Activated CD8-positive, alpha-beta memory T cell treated with anti-CD3 and anti-CD28 coated beads for 1 hour (primary cell): ENCODE data around the gene NREP.
"Not testable (repeated sequence)": the region's sequence is repeated elsewhere in the genome, so short reads cannot be mapped to it uniquely, and the experiment has no call there.

Source experiments
- DNase-seq, 2 donors: peaks; one replicate each; pipeline ENCODE4 v3.0.0-alpha.2; 2020; ENCODE audit warnings: low read depth in 1 of 2; ENCODE audit errors: extremely low read depth in 1 of 2

NREP gene

GRCh38 chr5:111741278-111741677 is 15.7 kb downstream of the NREP start:
- DNase-seq, result no peak

GRCh38 chr5:111739416-111739815 is 17.6 kb downstream of the NREP start:
- no peak for DNase-seq

- DNase-seq, result no peak
These were observed 18.9 kb downstream of the NREP start for GRCh38 chr5:111738118-111738517.

GRCh38 chr5:111737716-111738115 is 19.3 kb downstream of the NREP start:
- no peak for DNase-seq

GRCh38 chr5:111735583-111736270 is 21.3 kb downstream of the NREP start:
- no peak for DNase-seq

DNA sequence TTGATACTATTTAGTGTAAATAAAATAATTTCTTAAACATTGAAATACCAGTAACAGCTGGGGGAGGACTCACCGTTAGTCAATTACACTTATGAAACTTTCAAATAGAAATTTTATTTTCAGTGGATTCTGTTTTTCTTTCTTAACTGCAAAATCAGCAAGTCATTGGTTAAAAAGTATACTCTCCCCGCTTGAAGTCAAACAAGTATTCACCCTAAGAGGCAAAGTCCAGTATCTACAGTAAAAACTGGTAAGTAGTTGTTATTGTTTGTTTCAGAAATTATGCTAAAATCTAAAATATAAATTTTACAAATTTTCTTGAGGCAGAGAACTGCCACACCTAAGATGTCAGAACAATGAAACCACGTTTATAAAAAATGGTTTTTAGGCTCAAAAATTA is 22.4 kb downstream of the NREP start:
- no peak for DNase-seq

- no peak for DNase-seq
These were observed 23.0 kb downstream of the NREP start for GRCh38 chr5:111734013-111734412.

DNA sequence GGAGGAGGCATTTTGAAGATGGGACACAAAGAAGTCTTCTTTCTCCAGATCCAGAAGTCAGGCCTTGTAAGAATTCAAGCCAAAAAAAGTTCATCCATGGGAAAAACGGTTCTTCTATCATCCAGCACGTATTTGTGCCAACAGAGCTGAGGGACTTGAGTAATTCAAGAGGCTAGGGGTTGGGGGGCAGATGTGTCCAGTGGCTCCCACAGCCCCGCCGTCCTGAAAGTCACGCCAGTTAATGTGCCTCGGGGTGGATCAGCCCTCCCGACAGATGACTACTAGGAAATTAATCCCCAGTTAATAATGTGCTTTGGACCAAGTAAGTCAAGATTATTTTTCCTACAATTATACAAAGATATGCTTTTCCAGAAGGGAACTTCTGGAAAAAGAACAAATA is 23.4 kb downstream of the NREP start:
- no peak for DNase-seq

DNA sequence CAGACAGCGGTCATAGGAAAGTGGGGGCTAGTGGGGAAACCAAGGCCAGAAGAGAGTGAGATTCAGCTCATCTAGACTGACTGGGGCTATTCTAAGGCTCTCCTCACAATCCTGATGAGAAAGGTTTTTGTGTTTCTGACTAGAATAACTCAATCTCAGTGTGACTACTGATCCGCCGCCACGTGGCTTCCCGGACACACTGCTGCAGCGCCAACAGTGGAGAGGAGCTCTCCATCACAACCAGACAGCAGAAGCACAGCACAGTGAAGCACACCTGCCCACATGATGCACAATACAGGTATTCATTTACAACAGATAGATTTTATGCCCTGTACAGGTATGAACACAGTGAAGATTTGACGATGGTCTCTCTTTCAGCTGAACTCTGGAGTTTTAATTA is 25.4 kb downstream of the NREP start:
- no peak for DNase-seq

GRCh38 chr5:111730659-111731382 is 26.2 kb downstream of the NREP start:
- no peak for DNase-seq

GRCh38 chr5:111728941-111729340 is 28.1 kb downstream of the NREP start:
- DNase-seq, result no peak

- no peak for DNase-seq
These were observed 30.0 kb downstream of the NREP start for GRCh38 chr5:111726986-111727385.

- no peak for DNase-seq
These were observed 34.9 kb downstream of the NREP start for GRCh38 chr5:111722140-111722539.

DNA sequence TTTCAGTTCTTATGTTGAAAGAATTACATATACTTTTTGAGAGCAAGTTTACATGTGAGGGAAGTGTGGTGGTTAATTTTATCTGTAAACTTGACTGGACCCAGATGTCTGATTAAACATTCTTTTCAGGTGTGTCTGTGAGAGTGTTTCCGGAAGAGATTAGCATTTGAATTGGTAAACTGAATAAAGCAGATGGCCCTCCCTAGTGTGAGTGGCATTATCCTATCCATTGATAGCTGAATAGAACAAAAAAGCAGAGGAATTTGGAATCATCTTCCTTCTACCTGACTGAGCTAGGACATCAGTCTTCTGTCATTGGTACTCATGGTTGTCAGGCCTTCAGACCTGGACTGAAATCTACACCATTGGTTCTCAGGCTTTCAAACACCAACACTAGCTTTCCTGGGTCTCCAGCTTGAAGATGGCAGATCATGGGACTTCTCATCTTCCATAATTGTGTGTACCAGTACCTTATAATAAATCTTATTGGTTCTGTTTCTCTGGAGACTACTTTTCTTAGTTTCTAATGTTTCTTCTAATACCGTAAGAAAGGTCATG is 36.6 kb downstream of the NREP start:
- DNase-seq, result no peak

- no peak for DNase-seq
These were observed 37.2 kb downstream of the NREP start for GRCh38 chr5:111719773-111720172.

DNA sequence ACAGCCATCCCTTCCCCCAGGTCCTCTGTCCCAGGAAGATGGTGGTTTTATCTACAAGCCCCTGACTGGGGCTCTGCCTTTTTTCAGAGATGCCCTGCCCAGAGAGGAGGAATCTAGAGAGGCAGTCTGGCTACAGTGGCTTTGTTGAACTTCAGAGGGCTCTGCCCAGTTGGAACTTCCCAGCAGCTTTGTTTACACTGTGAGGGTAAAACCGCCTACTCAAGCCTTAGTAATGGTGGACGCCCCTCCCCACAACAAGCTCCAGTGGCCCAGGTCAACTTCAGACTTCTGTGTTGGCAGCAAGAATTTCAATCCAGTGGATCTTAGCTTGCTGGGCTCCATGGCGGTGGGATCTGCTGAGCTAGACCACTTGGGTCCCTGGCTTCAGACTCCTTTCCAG is 40.2 kb downstream of the NREP start:
- DNase-seq, result not testable (repeated sequence)

DNA sequence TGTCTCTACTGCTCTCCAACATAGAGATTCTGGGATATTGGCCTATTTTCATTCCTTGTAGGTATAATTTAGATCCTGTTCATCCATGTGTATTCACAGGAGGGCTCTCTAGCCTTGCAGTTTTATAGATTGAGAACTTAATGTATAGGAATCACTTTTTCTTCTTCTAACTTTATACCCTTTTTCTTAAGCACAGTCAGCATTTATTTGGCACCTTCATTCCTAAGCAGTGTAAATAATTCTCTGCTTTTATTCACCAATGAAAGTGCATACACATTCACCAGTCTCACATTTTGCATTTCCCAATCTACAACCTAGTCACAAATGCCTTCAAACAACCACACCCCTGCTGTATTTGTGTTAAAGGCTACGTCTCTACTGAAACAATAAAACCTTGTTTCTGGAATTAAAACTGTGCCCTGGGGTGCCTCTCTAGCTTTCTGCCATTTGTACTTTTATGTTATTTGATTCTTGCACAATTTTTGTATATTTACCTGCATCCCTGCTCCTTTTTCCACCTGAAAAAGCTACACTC is 49.3 kb downstream of the NREP start:
- no peak for DNase-seq

DNA sequence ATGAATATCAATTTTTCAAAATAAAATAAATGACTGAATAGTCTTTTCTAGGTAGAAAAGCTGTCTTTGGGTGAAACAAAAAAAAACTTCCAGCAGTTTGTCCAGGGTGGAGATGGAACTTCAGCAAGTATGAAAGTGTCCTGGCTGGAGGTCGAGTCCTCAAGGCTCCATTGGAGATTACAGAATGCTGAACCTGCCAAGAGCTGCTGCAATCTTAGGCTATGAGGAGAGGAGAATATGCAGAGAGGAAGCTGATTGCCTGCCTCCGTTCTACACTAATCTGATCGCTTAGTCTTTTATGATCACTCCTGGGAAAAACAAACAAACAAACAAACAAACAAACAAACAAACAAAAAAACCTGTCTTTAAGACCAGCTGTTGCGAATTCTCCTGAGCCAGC is 50.6 kb downstream of the NREP start:
- no peak for DNase-seq

- no peak for DNase-seq
These were observed 52.4 kb downstream of the NREP start for GRCh38 chr5:111704452-111705085.

GRCh38 chr5:111703662-111704061 is 53.3 kb downstream of the NREP start:
- no peak for DNase-seq

DNA sequence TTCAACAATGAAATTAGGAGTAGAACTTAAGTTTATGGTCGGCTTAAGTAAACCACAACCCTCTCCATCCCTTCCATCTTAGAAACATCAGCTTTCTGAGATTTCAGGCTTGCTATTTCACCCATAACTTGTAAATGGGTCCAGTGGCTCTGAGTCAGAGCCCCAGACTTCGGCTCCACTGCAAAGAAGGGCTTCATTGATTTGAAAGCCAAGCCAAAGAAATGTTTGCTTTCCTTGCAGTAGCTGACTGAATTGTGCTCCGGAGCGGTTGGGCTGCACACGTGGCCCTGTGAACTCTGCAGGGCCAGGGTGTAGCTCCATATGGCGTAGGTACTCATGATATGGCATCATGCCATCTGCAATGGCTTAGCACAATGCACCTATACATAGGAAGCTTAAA is 57.0 kb downstream of the NREP start:
- no peak for DNase-seq

DNA sequence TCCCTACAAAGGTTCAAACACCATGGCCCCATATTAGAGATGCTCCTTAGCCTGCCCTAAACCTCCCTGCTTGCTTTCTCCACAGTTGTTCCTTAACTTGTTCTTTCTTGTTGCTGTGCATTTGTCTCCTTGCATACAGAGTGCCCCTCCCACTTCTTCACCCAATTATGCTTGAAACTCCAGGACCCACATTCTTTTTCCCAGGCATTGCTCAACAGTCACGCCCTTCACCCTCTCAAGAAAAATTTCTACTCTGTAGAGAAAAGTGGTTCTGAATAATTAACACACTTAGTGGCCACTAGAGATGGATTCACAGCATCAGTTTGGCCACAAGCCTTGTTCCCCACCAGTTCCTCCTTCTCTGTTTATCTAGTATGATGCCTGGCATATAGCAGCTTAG is 57.7 kb downstream of the NREP start:
- no peak for DNase-seq
